HFFc6 (cell line): ENCODE results near the gene GPX3. TPM values are rescaled to one million over a fixed set of nuclear protein-coding genes. Genes with fewer than 3 reads are reported as not detected.

Experiments
- DNase-seq: peaks from one replicate; pipeline ENCODE4 v3.0.0-alpha.2; 2018
- H3K27ac Mint-ChIP-seq: 2 replicates; pipeline ENCODE4 v1.8.0; 2020; ENCODE audit warnings: mild to moderate bottlenecking, mixed read lengths
- H3K27me3 Mint-ChIP-seq: 2 replicates; pipeline ENCODE4 v1.8.0; 2021; ENCODE audit warnings: mild to moderate bottlenecking, moderate library complexity, mixed read lengths; ENCODE audit not compliant: insufficient read depth
- H3K36me3 Mint-ChIP-seq: 2 replicates; pipeline ENCODE4 v1.8.0; 2021; ENCODE audit warnings: low read depth, mixed read lengths
- H3K4me1 Mint-ChIP-seq: 2 replicates; pipeline ENCODE4 v1.8.0; 2020; ENCODE audit warnings: low read depth, mixed read lengths
- H3K4me3 Mint-ChIP-seq: 2 replicates; pipeline ENCODE4 v1.8.0; 2020; ENCODE audit warnings: mild to moderate bottlenecking, moderate library complexity, mixed read lengths
- H3K9me3 Mint-ChIP-seq: 2 replicates; pipeline ENCODE4 v1.8.0; 2020; ENCODE audit warnings: mild to moderate bottlenecking, mixed read lengths
- CTCF ChIP-seq: fragments of 200-600 bp; sonication (generic); IDR thresholded peaks from 2 replicates; pipeline ENCODE4 v1.5.0; 2021; ENCODE audit warnings: antibody characterized with exemption, mild to moderate bottlenecking
- total RNA-seq, 6 experiments: library from RNA; stranded (reverse); fragmentation: NEBNext Ultra II Directional; extraction: Animal tissue kit (Norgen Biotek cat#: 25700); gene quantifications; 2 replicates in 1 of 6; 3 replicates in 5 of 6; pipeline ENCODE4 v1.2.3, GENCODE V29; 2021

Gene GPX3
- total RNA-seq, 6 experiments from 2014 or later, result 0.66 to 1.2 (median 0.77) TPM

- no peak overlapping the region for H3K4me3 Mint-ChIP-seq
- H3K27ac Mint-ChIP-seq, result no peak overlapping the region
- no peak for DNase-seq
- peaks cover 28% of the 10 kb centered on the region for H3K4me1 Mint-ChIP-seq
- no peaks in the 10 kb centered on the region for H3K9me3 Mint-ChIP-seq
- no peak for TF ChIP-seq CTCF
- peaks cover 22% of the 10 kb centered on the region for H3K36me3 Mint-ChIP-seq
- H3K27me3 Mint-ChIP-seq, result peaks cover 11% of the 10 kb centered on the region
These were observed 4.3 kb downstream of the GPX3 start for GRCh38 chr5:151024440-151025249.

GRCh38 chr5:151025250-151025606, 4.8 kb downstream of the GPX3 start:
- no peak overlapping the region for H3K27ac Mint-ChIP-seq
- peaks cover 10% of the 10 kb centered on the region for H3K27me3 Mint-ChIP-seq
- H3K36me3 Mint-ChIP-seq, result peaks cover 22% of the 10 kb centered on the region
- H3K4me3 Mint-ChIP-seq, result no peak overlapping the region
- H3K9me3 Mint-ChIP-seq, result no peaks in the 10 kb centered on the region
- peaks cover 22% of the 10 kb centered on the region for H3K4me1 Mint-ChIP-seq
- no peak for TF ChIP-seq CTCF
- no peak for DNase-seq

GRCh38 chr5:151026088-151026487, 5.7 kb downstream of the GPX3 start:
- Mint-ChIP-seq H3K4me1 (peaks cover 20% of the 10 kb centered on the region), H3K27me3 (peaks cover 7% of the 10 kb centered on the region), H3K27ac (no peak overlapping the region), H3K36me3 (peaks cover 22% of the 10 kb centered on the region), H3K4me3 (no peak overlapping the region), H3K9me3 (no peaks in the 10 kb centered on the region)
- no peak for DNase-seq
- no peak for TF ChIP-seq CTCF

GRCh38 chr5:151026679-151027078, 6.3 kb downstream of the GPX3 start:
- Mint-ChIP-seq H3K36me3 (peaks cover 24% of the 10 kb centered on the region), H3K4me1 (peaks cover 20% of the 10 kb centered on the region), H3K4me3 (no peak overlapping the region), H3K27me3 (peaks cover 7% of the 10 kb centered on the region), H3K9me3 (no peaks in the 10 kb centered on the region), H3K27ac (no peak overlapping the region)
- TF ChIP-seq CTCF, result no peak
- DNase-seq, result no peak

- peaks cover 7% of the 10 kb centered on the region for H3K27me3 Mint-ChIP-seq
- H3K4me1 Mint-ChIP-seq, result peaks cover 20% of the 10 kb centered on the region
- no peak overlapping the region for H3K4me3 Mint-ChIP-seq
- H3K27ac Mint-ChIP-seq, result no peak overlapping the region
- TF ChIP-seq CTCF, result no peak
- no peak for DNase-seq
- H3K36me3 Mint-ChIP-seq, result peaks cover 35% of the 10 kb centered on the region
- no peaks in the 10 kb centered on the region for H3K9me3 Mint-ChIP-seq
These were observed 7.6 kb downstream of the GPX3 start for GRCh38 chr5:151027961-151028479.
